DMS79 (cell line): Measurements from ENCODE around the gene B3GNT9.

Experiments
- DNase-seq: peaks from one replicate; lab custom pipeline; 2025; lab: John Stamatoyannopoulos, UW

B3GNT9 gene

GRCh38 chr16:67150833-67151396, at the start of gene B3GNT9:
Gene B3GNT9, minus strand, starts transcription at chr16:67150998. Its CDS starts 513 bp downstream, at chr16:67150485.
- peak; percentile 54 for DNase-seq

GRCh38 chr16:67200491-67200890, 49.7 kb upstream of the B3GNT9 start:
- no peak for DNase-seq

GRCh38 chr16:67199808-67200198, 49.0 kb upstream of the B3GNT9 start:
- no peak for DNase-seq

GRCh38 chr16:67199011-67199807, 48.4 kb upstream of the B3GNT9 start, which contains the start of gene ELMO3:
Gene ELMO3, plus strand, starts transcription at chr16:67199131. Its CDS starts 196 bp downstream, at chr16:67199327.
- peak; percentile 13 for DNase-seq

- peak; percentile 82 for DNase-seq
These were observed 47.5 kb upstream of the B3GNT9 start for GRCh38 chr16:67198238-67198734.

GRCh38 chr16:67197704-67198103, 46.9 kb upstream of the B3GNT9 start:
- DNase-seq, result no peak

- no peak for DNase-seq
These were observed 46.1 kb upstream of the B3GNT9 start for GRCh38 chr16:67196881-67197280.

GRCh38 chr16:67195676-67196075, 44.9 kb upstream of the B3GNT9 start:
- no peak for DNase-seq

- no peak for DNase-seq
These were observed 43.5 kb upstream of the B3GNT9 start for GRCh38 chr16:67194260-67194659.

- no peak for DNase-seq
These were observed 42.7 kb upstream of the B3GNT9 start for GRCh38 chr16:67193536-67193935.

GRCh38 chr16:67192781-67193361, 42.1 kb upstream of the B3GNT9 start:
- DNase-seq, result no peak

- DNase-seq, result peak; percentile 51
These were observed 41.3 kb upstream of the B3GNT9 start, which contains the start of gene E2F4 for GRCh38 chr16:67191995-67192681. Gene E2F4, plus strand, starts transcription at chr16:67192155. Its CDS starts 73 bp downstream, at chr16:67192228.

GRCh38 chr16:67191411-67191994, 40.7 kb upstream of the B3GNT9 start:
- no peak for DNase-seq

GRCh38 chr16:67190448-67191399, 39.9 kb upstream of the B3GNT9 start:
- DNase-seq, result no peak

- DNase-seq, result no peak
These were observed 39.2 kb upstream of the B3GNT9 start, which contains the start of gene EXOC3L1 for GRCh38 chr16:67190041-67190440. Gene EXOC3L1, minus strand, starts transcription at chr16:67190136. Its CDS starts 460 bp downstream, at chr16:67189676.

GRCh38 chr16:67188798-67189197, 38.0 kb upstream of the B3GNT9 start:
- no peak for DNase-seq

- DNase-seq, result no peak
These were observed 37.5 kb upstream of the B3GNT9 start for GRCh38 chr16:67188323-67188722.

GRCh38 chr16:67187175-67187890, 36.5 kb upstream of the B3GNT9 start:
- DNase-seq, result no peak

- DNase-seq, result no peak
These were observed 35.8 kb upstream of the B3GNT9 start for GRCh38 chr16:67186550-67186950.

- no peak for DNase-seq
These were observed 34.9 kb upstream of the B3GNT9 start for GRCh38 chr16:67185651-67186134.
